WTC11 (cell line): Measurements from ENCODE around the gene CARD11. TPM values are rescaled to one million over a fixed set of nuclear protein-coding genes. Genes with fewer than 3 reads are reported as not detected.
A peak's percentile ranks its signal among the peaks of the same experiment; 100 is the strongest.

Source experiments
- ATAC-seq: fragments of 200-7000 bp; cut with Tn5 transposase; 2 replicates; pipeline ENCODE4 v1.10.0; 2021; ENCODE audit warnings: mild to moderate bottlenecking, moderate library complexity
- CTCF ChIA-PET: fragments of 300-600 bp; sonication (Branson Sonifier 250); formaldehyde crosslinking; loops from one replicate; lab custom pipeline; 2021; ENCODE audit warnings: antibody characterized with exemption; lab: Charles Lee
- POLR2A ChIA-PET: fragments of 350-600 bp; sonication (Branson Sonifier 250); formaldehyde crosslinking; loops from one replicate; lab custom pipeline; 2021; ENCODE audit warnings: antibody characterized with exemption; lab: Charles Lee
- DNase-seq: peaks from one replicate; pipeline ENCODE4 v3.0.0; 2021; ENCODE audit warnings: low spot score
- H3K27ac Mint-ChIP-seq: 2 replicates; pipeline ENCODE4 v1.8.0; 2021; ENCODE audit warnings: mixed read lengths
- H3K27me3 Mint-ChIP-seq: 2 replicates; pipeline ENCODE4 v1.8.0; 2021; ENCODE audit warnings: low read depth, mild to moderate bottlenecking, moderate library complexity, mixed read lengths
- H3K36me3 Mint-ChIP-seq: 2 replicates; pipeline ENCODE4 v1.8.0; 2021; ENCODE audit warnings: mixed read lengths
- H3K4me1 Mint-ChIP-seq: 2 replicates; pipeline ENCODE4 v1.8.0; 2022; ENCODE audit warnings: mixed read lengths
- H3K4me3 Mint-ChIP-seq: 2 replicates; pipeline ENCODE4 v1.8.0; 2021; ENCODE audit warnings: mild to moderate bottlenecking, moderate library complexity, mixed read lengths
- H3K9me3 Mint-ChIP-seq: 2 replicates; pipeline ENCODE4 v1.8.0; 2021; ENCODE audit warnings: mixed read lengths
- FOXJ3 ChIP-seq: sonication (generic); formaldehyde crosslinking; IDR thresholded peaks from 2 replicates; pipeline ENCODE4 v1.9.0; 2021; ENCODE audit warnings: missing genetic modification reagents, mild to moderate bottlenecking, borderline replicate concordance
- IRF2 ChIP-seq: sonication (generic); formaldehyde crosslinking; IDR thresholded peaks from 2 replicates; pipeline ENCODE4 v1.8.0; 2022; ENCODE audit warnings: low read depth, missing genetic modification reagents, borderline replicate concordance
- JUN ChIP-seq: sonication (generic); formaldehyde crosslinking; IDR thresholded peaks from 2 replicates; pipeline ENCODE4 v1.8.0; 2023; ENCODE audit warnings: mild to moderate bottlenecking, missing genetic modification reagents
- PRRX2 ChIP-seq: fragments of 250-450 bp; sonication (Bioruptor Pico); IDR thresholded peaks from 2 replicates; pipeline ENCODE4 v1.8.0; 2021; ENCODE audit warnings: mild to moderate bottlenecking
- RORB ChIP-seq: fragments of 250-450 bp; sonication (Bioruptor Pico); IDR thresholded peaks from 2 replicates; pipeline ENCODE4 v1.9.0; 2021; ENCODE audit warnings: mild to moderate bottlenecking
- TEAD1 ChIP-seq: sonication (generic); formaldehyde crosslinking; IDR thresholded peaks from 2 replicates; pipeline ENCODE4 v1.8.0; 2022; ENCODE audit warnings: mild to moderate bottlenecking, missing genetic modification reagents
- TEAD4 ChIP-seq: sonication (generic); formaldehyde crosslinking; IDR thresholded peaks from 2 replicates; pipeline ENCODE4 v1.8.0; 2022; ENCODE audit warnings: mild to moderate bottlenecking, missing genetic modification reagents
- TP53 ChIP-seq: sonication (generic); formaldehyde crosslinking; IDR thresholded peaks from 2 replicates; pipeline ENCODE4 v1.8.1; 2023; ENCODE audit warnings: mild to moderate bottlenecking, missing genetic modification reagents
- ZBTB21 ChIP-seq: sonication (generic); formaldehyde crosslinking; IDR thresholded peaks from 2 replicates; pipeline ENCODE4 v1.8.1; 2023; ENCODE audit warnings: mild to moderate bottlenecking, missing genetic modification reagents, borderline replicate concordance
- ZNF121 ChIP-seq: sonication (generic); formaldehyde crosslinking; IDR thresholded peaks from 2 replicates; pipeline ENCODE4 v1.8.0; 2023; ENCODE audit warnings: missing genetic modification reagents
- ZNF423 ChIP-seq: fragments of 250-450 bp; sonication (Bioruptor Pico); IDR thresholded peaks from 2 replicates; pipeline ENCODE4 v2.1.2; 2022; ENCODE audit warnings: mild to moderate bottlenecking, moderate library complexity
- total RNA-seq: library from RNA; stranded (reverse); gene quantifications from 3 replicates; pipeline ENCODE4 v1.2.3, GENCODE V29; 2021
- TF ChIP-seq, protein P1 (sequence below): sonication (generic); formaldehyde crosslinking; IDR thresholded peaks from 2 replicates; pipeline ENCODE4 v1.8.1; 2023; ENCODE audit warnings: mild to moderate bottlenecking, missing genetic modification reagents
- TF ChIP-seq, protein P2 (sequence below): sonication (generic); formaldehyde crosslinking; IDR thresholded peaks from 2 replicates; pipeline ENCODE4 v1.8.1; 2023; ENCODE audit warnings: mild to moderate bottlenecking, missing genetic modification reagents, borderline replicate concordance
- TF ChIP-seq, protein P3 (sequence below): fragments of 250-450 bp; sonication (Bioruptor Pico); IDR thresholded peaks from 2 replicates; pipeline ENCODE4 v1.9.0; 2021; ENCODE audit warnings: moderate library complexity, mild to moderate bottlenecking, inconsistent platforms, borderline replicate concordance
- TF ChIP-seq, protein P4 (sequence below): sonication (generic); formaldehyde crosslinking; IDR thresholded peaks from 2 replicates; pipeline ENCODE4 v1.8.0; 2023; ENCODE audit warnings: missing genetic modification reagents
- TF ChIP-seq, protein P5 (sequence below): sonication (generic); formaldehyde crosslinking; IDR thresholded peaks from 2 replicates; pipeline ENCODE4 v1.8.1; 2022; ENCODE audit warnings: missing genetic modification reagents, borderline replicate concordance
- TF ChIP-seq, protein P6 (sequence below): fragments of 250-450 bp; sonication (Bioruptor Pico); IDR thresholded peaks from 2 replicates; pipeline ENCODE4 v2.1.2; 2022; ENCODE audit warnings: mild to moderate bottlenecking, moderate library complexity

The CARD11 gene
- total RNA-seq, 1 experiment from 2014 or later, result 40.8 TPM

DNA sequence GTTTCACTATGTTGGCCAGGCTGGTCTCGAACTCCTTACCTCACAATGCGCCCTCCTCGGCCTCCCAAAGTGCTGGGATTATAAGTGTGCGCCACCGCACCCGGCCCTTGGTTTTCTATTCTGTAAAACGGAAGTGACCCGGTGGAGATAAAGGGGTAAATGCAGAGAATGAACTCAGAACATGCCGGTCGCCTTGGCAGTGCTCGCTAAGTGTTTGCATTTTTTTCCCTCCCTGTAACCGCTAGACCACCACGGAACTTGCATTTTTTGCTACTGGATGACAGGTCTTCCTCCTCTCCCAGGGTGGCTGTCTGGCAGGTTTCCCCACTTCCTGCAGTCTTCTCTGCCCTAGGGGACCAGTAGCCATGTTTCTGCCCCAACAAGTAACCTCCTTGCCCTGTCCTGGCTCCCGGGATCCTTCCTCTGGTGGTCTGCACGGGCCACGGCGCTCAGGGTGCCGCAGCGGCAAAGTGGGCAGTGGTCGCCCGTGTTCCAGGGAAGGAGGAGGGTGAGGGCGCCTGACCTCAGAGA lies 180.8 kb downstream of the CARD11 start:
- H3K36me3 Mint-ChIP-seq, result no peaks in the 10 kb centered on the region
- H3K27ac Mint-ChIP-seq, result peak overlapping the region; percentile 87; the same call in 1 of the 2 replicates
- ATAC-seq (no peak), DNase-seq (no peak)
- H3K9me3 Mint-ChIP-seq, result no peaks in the 10 kb centered on the region
- H3K4me1 Mint-ChIP-seq, result peaks cover 24% of the 10 kb centered on the region
- TF ChIP-seq ZBTB21 (CRISPR knock-in tag), result no peak
- TF ChIP-seq, protein P1, sequence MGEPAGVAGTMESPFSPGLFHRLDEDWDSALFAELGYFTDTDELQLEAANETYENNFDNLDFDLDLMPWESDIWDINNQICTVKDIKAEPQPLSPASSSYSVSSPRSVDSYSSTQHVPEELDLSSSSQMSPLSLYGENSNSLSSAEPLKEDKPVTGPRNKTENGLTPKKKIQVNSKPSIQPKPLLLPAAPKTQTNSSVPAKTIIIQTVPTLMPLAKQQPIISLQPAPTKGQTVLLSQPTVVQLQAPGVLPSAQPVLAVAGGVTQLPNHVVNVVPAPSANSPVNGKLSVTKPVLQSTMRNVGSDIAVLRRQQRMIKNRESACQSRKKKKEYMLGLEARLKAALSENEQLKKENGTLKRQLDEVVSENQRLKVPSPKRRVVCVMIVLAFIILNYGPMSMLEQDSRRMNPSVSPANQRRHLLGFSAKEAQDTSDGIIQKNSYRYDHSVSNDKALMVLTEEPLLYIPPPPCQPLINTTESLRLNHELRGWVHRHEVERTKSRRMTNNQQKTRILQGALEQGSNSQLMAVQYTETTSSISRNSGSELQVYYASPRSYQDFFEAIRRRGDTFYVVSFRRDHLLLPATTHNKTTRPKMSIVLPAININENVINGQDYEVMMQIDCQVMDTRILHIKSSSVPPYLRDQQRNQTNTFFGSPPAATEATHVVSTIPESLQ (CRISPR knock-in tag), result no peak
- TF ChIP-seq JUN (CRISPR knock-in tag), result no peak
- TF ChIP-seq, protein P2, sequence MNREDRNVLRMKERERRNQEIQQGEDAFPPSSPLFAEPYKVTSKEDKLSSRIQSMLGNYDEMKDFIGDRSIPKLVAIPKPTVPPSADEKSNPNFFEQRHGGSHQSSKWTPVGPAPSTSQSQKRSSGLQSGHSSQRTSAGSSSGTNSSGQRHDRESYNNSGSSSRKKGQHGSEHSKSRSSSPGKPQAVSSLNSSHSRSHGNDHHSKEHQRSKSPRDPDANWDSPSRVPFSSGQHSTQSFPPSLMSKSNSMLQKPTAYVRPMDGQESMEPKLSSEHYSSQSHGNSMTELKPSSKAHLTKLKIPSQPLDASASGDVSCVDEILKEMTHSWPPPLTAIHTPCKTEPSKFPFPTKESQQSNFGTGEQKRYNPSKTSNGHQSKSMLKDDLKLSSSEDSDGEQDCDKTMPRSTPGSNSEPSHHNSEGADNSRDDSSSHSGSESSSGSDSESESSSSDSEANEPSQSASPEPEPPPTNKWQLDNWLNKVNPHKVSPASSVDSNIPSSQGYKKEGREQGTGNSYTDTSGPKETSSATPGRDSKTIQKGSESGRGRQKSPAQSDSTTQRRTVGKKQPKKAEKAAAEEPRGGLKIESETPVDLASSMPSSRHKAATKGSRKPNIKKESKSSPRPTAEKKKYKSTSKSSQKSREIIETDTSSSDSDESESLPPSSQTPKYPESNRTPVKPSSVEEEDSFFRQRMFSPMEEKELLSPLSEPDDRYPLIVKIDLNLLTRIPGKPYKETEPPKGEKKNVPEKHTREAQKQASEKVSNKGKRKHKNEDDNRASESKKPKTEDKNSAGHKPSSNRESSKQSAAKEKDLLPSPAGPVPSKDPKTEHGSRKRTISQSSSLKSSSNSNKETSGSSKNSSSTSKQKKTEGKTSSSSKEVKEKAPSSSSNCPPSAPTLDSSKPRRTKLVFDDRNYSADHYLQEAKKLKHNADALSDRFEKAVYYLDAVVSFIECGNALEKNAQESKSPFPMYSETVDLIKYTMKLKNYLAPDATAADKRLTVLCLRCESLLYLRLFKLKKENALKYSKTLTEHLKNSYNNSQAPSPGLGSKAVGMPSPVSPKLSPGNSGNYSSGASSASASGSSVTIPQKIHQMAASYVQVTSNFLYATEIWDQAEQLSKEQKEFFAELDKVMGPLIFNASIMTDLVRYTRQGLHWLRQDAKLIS (CRISPR knock-in tag), result no peak
- TF ChIP-seq ZNF423, result no peak
- TF ChIP-seq TP53 (CRISPR knock-in tag), result no peak
- TF ChIP-seq, protein P3, sequence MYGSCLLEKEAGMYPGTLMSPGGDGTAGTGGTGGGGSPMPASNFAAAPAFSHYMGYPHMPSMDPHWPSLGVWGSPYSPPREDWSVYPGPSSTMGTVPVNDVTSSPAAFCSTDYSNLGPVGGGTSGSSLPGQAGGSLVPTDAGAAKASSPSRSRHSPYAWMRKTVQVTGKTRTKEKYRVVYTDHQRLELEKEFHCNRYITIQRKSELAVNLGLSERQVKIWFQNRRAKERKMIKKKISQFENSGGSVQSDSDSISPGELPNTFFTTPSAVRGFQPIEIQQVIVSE (CRISPR knock-in tag), result no peak
- TF ChIP-seq FOXJ3, result no peak
- TF ChIP-seq, protein P4, sequence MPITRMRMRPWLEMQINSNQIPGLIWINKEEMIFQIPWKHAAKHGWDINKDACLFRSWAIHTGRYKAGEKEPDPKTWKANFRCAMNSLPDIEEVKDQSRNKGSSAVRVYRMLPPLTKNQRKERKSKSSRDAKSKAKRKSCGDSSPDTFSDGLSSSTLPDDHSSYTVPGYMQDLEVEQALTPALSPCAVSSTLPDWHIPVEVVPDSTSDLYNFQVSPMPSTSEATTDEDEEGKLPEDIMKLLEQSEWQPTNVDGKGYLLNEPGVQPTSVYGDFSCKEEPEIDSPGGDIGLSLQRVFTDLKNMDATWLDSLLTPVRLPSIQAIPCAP (CRISPR knock-in tag), result no peak
- TF ChIP-seq TEAD1 (CRISPR knock-in tag), result no peak
- no peak for TF ChIP-seq TEAD4
- TF ChIP-seq IRF2 (CRISPR knock-in tag), result no peak
- TF ChIP-seq PRRX2, result no peak
- TF ChIP-seq, protein P5, sequence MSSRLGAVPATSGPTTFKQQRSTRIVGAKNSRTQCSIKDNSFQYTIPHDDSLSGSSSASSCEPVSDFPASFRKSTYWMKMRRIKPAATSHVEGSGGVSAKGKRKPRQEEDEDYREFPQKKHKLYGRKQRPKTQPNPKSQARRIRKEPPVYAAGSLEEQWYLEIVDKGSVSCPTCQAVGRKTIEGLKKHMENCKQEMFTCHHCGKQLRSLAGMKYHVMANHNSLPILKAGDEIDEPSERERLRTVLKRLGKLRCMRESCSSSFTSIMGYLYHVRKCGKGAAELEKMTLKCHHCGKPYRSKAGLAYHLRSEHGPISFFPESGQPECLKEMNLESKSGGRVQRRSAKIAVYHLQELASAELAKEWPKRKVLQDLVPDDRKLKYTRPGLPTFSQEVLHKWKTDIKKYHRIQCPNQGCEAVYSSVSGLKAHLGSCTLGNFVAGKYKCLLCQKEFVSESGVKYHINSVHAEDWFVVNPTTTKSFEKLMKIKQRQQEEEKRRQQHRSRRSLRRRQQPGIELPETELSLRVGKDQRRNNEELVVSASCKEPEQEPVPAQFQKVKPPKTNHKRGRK (CRISPR knock-in tag), result no peak
- TF ChIP-seq, protein P6, sequence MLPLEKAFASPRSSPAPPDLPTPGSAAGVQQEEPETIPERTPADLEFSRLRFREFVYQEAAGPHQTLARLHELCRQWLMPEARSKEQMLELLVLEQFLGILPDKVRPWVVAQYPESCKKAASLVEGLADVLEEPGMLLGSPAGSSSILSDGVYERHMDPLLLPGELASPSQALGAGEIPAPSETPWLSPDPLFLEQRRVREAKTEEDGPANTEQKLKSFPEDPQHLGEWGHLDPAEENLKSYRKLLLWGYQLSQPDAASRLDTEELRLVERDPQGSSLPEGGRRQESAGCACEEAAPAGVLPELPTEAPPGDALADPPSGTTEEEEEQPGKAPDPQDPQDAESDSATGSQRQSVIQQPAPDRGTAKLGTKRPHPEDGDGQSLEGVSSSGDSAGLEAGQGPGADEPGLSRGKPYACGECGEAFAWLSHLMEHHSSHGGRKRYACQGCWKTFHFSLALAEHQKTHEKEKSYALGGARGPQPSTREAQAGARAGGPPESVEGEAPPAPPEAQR (CRISPR knock-in tag), result no peak
- POLR2A ChIA-PET, result no interaction called here
- H3K4me3 Mint-ChIP-seq, result no peak overlapping the region
- H3K27me3 Mint-ChIP-seq, result no peaks in the 10 kb centered on the region
- CTCF ChIA-PET, result no interaction called here

DNA sequence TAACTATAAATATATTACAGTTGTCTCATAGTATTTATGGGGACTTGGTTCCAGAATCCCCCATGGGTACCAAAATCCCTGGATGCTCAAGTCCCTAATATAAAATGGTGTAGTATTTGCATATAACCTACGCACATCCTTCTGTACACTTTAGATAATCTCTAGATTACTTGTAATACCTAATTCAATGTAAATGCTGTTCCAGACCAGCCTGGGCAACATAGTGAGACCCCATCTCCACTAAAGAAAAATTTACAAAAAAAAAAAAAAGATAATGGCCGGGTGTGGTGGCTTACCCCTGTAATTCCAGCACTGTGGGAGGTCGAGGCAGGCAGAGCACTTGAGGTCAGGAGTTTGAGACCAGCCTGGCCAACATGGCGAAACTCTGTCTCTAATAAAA lies 182.2 kb downstream of the CARD11 start:
- no peak for ATAC-seq

More for the DNA sequence above, 182.2 kb downstream of the CARD11 start:
- peak; percentile 38; the same call in 1 of the 2 replicates for TF ChIP-seq ZNF121
- no peak for TF ChIP-seq RORB
- TF ChIP-seq, protein P3 (CRISPR knock-in tag), result no peak
- Mint-ChIP-seq H3K9me3 (no peaks in the 10 kb centered on the region), H3K36me3 (no peaks in the 10 kb centered on the region), H3K27me3 (no peaks in the 10 kb centered on the region), H3K4me3 (no peak overlapping the region), H3K27ac (no peak overlapping the region), H3K4me1 (peaks cover 28% of the 10 kb centered on the region)
- POLR2A ChIA-PET, result no interaction called here
- CTCF ChIA-PET, result no interaction called here
- no peak for DNase-seq
